Embryonic facial prominence (tissue), 1 donor: ENCODE data around the gene BICRA.
"Not testable (repeated sequence)": the region's sequence is repeated elsewhere in the genome, so short reads cannot be mapped to it uniquely, and the experiment has no call there.

ENCODE experiments used
- DNase-seq: peaks from one replicate; pipeline ENCODE4 v3.0.0-alpha.2; 2016; ENCODE audit errors: extremely low spot score

Gene BICRA

DNA sequence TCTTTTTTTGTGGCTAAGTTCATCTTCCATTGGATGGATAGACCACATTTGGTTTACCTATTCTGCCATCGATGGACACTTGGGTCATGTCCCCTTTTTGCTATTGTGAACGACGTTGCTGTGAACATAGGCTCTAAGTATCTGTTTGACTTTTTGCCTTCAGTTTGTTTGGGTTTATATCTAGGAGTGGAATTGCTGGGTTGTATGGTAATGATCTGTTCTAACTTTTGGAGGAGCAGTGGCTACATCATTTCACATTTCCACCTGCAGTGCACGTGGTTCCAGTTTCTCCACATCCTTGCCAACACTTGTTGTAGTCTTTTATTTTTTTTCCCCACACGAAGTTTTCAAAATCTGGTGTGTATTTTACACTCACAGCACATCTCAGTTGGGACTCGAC lies 21.7 kb downstream of the BICRA start:
- no peak for DNase-seq

- no peak for DNase-seq
Measured at GRCh38 chr19:47631681-47632446, 22.9 kb downstream of the BICRA start.

DNA sequence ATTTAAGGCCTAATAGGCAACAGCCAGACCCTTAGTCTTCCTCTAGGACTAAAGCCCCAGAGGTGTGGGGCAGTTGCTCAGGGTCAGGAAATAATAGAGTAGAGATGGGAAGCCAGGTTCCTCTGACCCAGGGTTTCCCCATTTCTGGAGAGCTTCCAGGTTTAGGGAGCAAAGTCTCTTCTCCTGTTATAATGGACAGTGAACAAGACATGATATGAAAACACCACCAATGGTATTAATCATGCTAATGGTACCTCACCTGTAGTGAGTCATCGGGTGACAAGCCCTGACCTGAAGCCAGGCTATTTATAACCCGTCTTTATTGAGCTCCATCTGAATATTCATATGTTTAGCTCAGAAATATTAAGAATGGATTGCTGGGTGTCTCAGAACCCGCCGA lies 24.6 kb downstream of the BICRA start:
- DNase-seq, result no peak

- DNase-seq, result no peak
Measured at GRCh38 chr19:47633996-47634395, 25.1 kb downstream of the BICRA start.

GRCh38 chr19:47635152-47635754 lies 26.3 kb downstream of the BICRA start:
- DNase-seq, result not testable (repeated sequence)

- no peak for DNase-seq
Measured at GRCh38 chr19:47637550-47637949, 28.6 kb downstream of the BICRA start.

- no peak for DNase-seq
Measured at GRCh38 chr19:47641891-47642485, 33.1 kb downstream of the BICRA start.

GRCh38 chr19:47643281-47643680 lies 34.3 kb downstream of the BICRA start:
- DNase-seq, result no peak

DNA sequence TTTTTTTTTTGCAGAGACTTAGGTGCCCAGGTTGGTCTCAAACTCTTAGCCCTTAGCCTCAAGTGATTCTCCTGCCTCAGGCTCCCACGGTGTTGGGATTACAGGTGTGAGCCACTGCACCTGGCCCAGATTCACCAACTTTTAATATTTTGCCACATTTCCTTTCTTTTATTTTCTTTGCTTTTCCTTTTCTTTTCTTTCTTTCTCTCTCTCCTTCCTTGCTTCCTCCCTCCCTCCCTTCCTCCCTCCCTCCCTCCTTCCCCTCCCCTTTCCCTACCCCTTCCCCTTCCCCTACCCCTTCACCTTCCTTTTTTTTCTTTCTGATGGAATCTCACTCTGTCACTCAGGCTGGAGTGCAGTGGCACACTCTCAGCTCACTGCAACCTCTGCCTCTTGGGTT lies 35.3 kb downstream of the BICRA start:
- no peak for DNase-seq

GRCh38 chr19:47644743-47645482 lies 36.0 kb downstream of the BICRA start:
- DNase-seq, result no peak

DNA sequence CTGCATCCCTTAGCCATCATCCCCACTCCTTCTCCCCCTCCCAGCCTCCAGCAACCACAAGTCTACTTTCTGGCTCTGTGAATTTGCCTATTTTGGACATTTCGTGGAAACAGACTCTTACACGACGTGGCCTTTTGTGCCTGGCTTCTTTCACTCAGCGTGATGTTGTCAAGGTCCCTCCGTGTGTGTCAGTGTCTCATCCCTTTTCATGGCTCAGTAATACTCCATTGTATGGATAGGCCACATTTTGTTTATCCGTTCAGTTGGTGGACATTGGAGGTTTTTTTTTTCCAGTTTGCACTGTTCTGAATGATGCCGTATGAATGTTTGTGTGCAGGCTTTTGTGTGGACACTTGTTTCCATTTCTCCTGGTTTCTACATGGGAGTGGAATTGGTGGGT lies 38.0 kb downstream of the BICRA start:
- no peak for DNase-seq

- DNase-seq, result no peak
Measured at GRCh38 chr19:47649588-47649987, 40.7 kb downstream of the BICRA start.

GRCh38 chr19:47650700-47651099 lies 41.8 kb downstream of the BICRA start:
- DNase-seq, result no peak

DNA sequence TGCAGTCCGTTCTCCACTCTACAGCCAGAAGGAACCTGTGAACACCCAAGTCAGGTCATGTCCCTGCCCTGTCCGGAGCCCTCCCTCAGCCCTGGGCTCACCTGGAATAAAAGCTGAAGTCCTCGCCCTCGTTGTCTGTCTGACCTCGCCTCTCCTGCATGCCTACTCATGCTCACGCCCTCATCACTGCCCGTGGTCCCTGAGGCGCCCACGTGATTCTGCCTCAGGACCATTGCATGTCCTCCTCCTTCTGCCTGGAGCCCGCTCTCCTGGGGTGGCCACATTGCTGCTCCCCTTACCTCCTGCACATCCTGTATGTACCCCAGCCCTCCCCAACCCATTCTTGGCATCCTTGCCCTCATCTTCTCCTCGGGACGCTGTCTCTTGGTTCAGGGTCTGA lies 42.2 kb downstream of the BICRA start:
- no peak for DNase-seq

DNA sequence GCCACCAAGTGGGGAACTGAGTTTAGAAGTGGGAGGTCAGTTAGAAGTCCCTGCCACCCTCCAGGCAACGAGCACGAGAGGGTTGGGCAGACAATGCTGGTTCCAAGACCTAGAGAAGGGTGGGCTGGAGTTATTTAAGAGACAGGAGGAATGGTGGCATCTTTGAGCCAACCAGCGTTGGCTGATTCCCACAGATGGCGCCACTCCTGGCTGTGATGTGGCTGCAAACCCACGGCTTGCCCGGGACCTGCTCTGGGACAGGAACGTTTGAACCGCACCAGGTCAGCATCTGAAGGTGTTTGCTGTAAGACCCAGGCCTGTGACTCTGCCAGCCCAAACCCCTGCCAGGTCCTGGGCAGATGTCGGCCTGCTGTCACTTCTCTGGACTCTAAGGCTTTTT lies 42.8 kb downstream of the BICRA start:
- DNase-seq, result no peak

GRCh38 chr19:47652285-47652684 lies 43.4 kb downstream of the BICRA start:
- DNase-seq, result no peak

- no peak for DNase-seq
Measured at GRCh38 chr19:47653856-47654255, 44.9 kb downstream of the BICRA start.

GRCh38 chr19:47657719-47658118 lies 48.8 kb downstream of the BICRA start:
- no peak for DNase-seq

GRCh38 chr19:47658431-47659348 lies 49.8 kb downstream of the BICRA start:
- DNase-seq, result no peak

- no peak for DNase-seq
Measured at GRCh38 chr19:47660435-47660832, 51.5 kb downstream of the BICRA start.

DNA sequence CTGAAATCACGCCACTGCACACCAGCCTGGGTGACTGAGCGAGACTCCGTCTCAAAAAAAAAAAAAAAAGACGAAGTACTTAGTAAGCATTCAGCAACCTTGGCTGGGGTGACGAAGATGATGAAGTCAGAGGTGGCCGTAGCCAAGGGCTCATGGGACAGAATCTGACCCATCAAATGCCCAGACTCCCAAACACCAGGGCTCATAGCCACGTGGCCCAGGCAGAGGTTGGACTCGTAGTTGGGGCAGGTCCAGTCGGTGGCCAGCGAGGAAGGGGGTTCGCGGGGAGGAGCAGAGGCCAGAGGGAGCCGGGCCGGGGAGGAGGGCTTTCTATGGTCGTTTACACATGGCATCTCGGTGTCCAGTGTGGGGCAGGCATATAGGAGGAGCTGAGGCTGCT lies 52.2 kb downstream of the BICRA start:
- no peak for DNase-seq
